ENCODE measurements around the gene SUSD5.

DNA sequence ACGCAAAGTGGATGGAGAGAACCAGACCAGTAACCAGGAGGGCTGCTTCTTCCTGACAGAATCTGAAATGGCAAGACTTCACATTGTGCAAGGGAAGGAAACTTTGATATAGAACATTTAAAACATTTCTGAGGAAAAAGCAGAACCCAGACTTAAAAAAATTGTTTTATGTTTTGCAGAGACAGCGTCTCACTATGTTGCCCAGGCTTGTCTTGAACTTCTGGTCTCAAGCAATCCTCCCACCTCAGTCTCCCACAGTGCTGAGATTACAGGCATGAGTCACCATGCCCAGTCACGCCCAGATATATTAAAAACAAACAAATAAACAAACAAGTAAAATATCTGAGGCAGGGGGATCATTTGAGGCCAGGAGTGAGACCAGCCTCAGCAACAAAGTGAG lies 58.6 kb downstream of the SUSD5 start:
- no peak for TF ChIP-seq POLR2A (IDR thresholded peaks at IDR 0.05)
- no peak for TF ChIP-seq CTCF (IDR thresholded peaks at IDR 0.05)

Measured in breast epithelium (tissue), 3 donors.